Suprapubic skin (tissue), 4 donors: ENCODE results near the gene PODXL2. TPM values are rescaled to one million over a fixed set of nuclear protein-coding genes. Genes with fewer than 3 reads are reported as not detected.

Experiments
- DNase-seq, 2 donors: peaks; one replicate each; pipeline ENCODE4 v3.0.0-alpha.2; 2019; ENCODE audit warnings: low spot score in 2 of 2
- H3K27ac ChIP-seq: fragments of 200-600 bp; sonication (generic); one replicate; pipeline ENCODE4 v1.5.1; 2019
- H3K27me3 ChIP-seq: fragments of 200-600 bp; sonication (generic); one replicate; pipeline ENCODE4 v1.5.1; 2019
- H3K36me3 ChIP-seq: fragments of 200-600 bp; sonication (generic); one replicate; pipeline ENCODE4 v1.5.1; 2019
- H3K4me1 ChIP-seq: fragments of 200-600 bp; sonication (generic); one replicate; pipeline ENCODE4 v1.5.1; 2019
- H3K4me3 ChIP-seq: fragments of 200-600 bp; sonication (generic); one replicate; pipeline ENCODE4 v1.5.1; 2019; ENCODE audit warnings: mild to moderate bottlenecking
- H3K9me3 ChIP-seq: fragments of 200-600 bp; sonication (generic); one replicate; pipeline ENCODE4 v1.5.1; 2019
- EP300 ChIP-seq: sonication (generic); formaldehyde crosslinking; IDR thresholded peaks from one replicate; pipeline ENCODE4 v1.6.1; 2017; ENCODE audit warnings: antibody characterized with exemption
- POLR2A ChIP-seq, 2 donors: fragments of 450-650 bp; IDR thresholded peaks; one replicate each; pipeline ENCODE4 v1.6.1; 2017; ENCODE audit warnings: antibody characterized with exemption in 2 of 2, mild to moderate bottlenecking in 2 of 2, moderate library complexity in 2 of 2
- POLR2AphosphoS5 ChIP-seq, 3 donors: sonication (generic); formaldehyde crosslinking; IDR thresholded peaks; one replicate each; pipeline ENCODE4 v1.6.1; 2017; ENCODE audit warnings: antibody characterized with exemption in 3 of 3
- WGBS: methylation state at CpG from one replicate; pipeline ENCODE4 v1.1.5; 2018; 5-methylcytosine and 5-hydroxymethylcytosine counted together
- total RNA-seq, 4 donors: library from RNA; depleted of rRNA; stranded (reverse); fragments of >200 nt; gene quantifications; one replicate each; pipeline ENCODE4 v1.1.0, GENCODE V29; 2016
- TF ChIP-seq, protein P1 (sequence below), 2 donors: fragments of 200-600 bp in 1 of 2; fragments of 450-650 bp in 1 of 2; sonication (generic) in 1 of 2; IDR thresholded peaks; one replicate each; pipeline ENCODE4 v1.5.1; 2016 to 2019; ENCODE audit warnings: antibody characterized with exemption in 2 of 2, mild to moderate bottlenecking in 1 of 2, moderate library complexity in 1 of 2

PODXL2 gene
- total RNA-seq, 4 donors from 2014 or later = 8.0 to 15.4 (median 11.2) TPM

DNA sequence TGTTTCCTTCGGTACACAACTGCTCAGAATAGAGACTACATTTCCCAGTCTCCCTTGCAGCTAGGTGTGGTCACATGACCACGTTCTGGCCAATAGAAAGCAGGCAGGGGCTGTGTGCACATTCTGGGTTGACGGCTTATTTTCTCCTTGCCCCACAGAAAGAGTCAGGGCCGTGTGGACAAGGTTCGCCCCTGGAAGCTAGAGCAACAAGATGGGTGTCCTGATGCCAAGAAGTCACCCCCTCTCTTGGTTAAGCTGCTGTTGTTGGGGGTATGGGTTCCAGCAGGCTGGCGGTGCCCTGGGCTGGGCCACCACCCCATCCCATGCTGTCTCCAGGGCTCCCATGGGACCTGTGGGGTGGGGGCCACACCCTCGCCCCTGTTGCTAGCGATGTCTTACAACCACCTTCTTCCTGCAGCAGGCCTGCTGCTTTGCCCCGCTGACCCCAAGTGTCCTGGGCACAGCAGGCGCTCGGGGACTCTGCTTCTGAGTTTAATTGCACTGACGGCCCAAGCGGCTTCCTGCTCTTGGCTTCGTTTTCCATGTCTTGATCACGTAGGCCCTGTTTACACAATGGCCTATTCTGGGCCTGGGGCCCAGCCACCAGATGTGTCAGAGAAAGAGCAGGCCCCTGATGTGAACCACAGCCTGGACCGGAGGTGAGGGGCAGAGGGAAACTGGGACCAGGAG lies 68.7 kb downstream of the PODXL2 start:
- peak; percentile 85 to 90 for DNase-seq
- Histone ChIP-seq H3K4me3 (peak overlapping the region; percentile 22), H3K9me3 (no peaks in the 10 kb centered on the region), H3K27ac (peak overlapping the region; percentile 84), H3K4me1 (peaks cover 52% of the 10 kb centered on the region), H3K27me3 (no peaks in the 10 kb centered on the region), H3K36me3 (peaks cover 7% of the 10 kb centered on the region)
- WGBS = 39% methylated on average over 16 of the region's 16 CpGs
- TF ChIP-seq POLR2A (IDR thresholded peaks at IDR 0.05) = peak in 1 of 2 donors; percentile 1
- TF ChIP-seq EP300 = no peak
- TF ChIP-seq POLR2AphosphoS5 (IDR thresholded peaks at IDR 0.05) = peak in 1 of 3 donors; percentile 71

DNA sequence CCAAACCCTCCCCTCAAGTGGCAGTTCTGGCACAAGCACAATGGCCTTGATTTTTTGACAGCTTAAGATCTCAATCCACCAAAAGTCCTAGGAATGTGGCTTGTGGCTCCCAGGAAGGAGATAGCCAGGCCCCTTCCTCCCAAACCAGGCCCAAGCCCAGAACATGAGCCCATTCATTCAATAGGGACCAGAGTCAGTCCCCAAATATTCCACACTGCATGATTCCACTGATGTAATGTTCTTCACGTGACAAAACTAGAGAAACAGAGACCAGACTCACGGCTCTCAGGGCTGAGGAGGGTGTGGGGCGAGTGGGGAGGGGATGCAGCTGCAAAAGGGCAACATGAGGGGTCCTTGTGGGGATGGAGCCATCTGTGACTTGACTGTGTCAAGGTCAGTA lies 69.3 kb downstream of the PODXL2 start:
- no peak for DNase-seq
- Histone ChIP-seq H3K9me3 (no peaks in the 10 kb centered on the region), H3K36me3 (peaks cover 2% of the 10 kb centered on the region), H3K4me3 (no peak overlapping the region), H3K27me3 (no peaks in the 10 kb centered on the region), H3K27ac (peak overlapping the region; percentile 84), H3K4me1 (peaks cover 56% of the 10 kb centered on the region)
- no peak for TF ChIP-seq POLR2A (IDR thresholded peaks at IDR 0.05)
- TF ChIP-seq POLR2AphosphoS5 (IDR thresholded peaks at IDR 0.05) = no peak
- TF ChIP-seq, protein P1, sequence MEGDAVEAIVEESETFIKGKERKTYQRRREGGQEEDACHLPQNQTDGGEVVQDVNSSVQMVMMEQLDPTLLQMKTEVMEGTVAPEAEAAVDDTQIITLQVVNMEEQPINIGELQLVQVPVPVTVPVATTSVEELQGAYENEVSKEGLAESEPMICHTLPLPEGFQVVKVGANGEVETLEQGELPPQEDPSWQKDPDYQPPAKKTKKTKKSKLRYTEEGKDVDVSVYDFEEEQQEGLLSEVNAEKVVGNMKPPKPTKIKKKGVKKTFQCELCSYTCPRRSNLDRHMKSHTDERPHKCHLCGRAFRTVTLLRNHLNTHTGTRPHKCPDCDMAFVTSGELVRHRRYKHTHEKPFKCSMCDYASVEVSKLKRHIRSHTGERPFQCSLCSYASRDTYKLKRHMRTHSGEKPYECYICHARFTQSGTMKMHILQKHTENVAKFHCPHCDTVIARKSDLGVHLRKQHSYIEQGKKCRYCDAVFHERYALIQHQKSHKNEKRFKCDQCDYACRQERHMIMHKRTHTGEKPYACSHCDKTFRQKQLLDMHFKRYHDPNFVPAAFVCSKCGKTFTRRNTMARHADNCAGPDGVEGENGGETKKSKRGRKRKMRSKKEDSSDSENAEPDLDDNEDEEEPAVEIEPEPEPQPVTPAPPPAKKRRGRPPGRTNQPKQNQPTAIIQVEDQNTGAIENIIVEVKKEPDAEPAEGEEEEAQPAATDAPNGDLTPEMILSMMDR (IDR thresholded peaks at IDR 0.05) = no peak
- TF ChIP-seq EP300 = no peak
- 79% methylated on average over 3 of the region's 3 CpGs for WGBS

DNA sequence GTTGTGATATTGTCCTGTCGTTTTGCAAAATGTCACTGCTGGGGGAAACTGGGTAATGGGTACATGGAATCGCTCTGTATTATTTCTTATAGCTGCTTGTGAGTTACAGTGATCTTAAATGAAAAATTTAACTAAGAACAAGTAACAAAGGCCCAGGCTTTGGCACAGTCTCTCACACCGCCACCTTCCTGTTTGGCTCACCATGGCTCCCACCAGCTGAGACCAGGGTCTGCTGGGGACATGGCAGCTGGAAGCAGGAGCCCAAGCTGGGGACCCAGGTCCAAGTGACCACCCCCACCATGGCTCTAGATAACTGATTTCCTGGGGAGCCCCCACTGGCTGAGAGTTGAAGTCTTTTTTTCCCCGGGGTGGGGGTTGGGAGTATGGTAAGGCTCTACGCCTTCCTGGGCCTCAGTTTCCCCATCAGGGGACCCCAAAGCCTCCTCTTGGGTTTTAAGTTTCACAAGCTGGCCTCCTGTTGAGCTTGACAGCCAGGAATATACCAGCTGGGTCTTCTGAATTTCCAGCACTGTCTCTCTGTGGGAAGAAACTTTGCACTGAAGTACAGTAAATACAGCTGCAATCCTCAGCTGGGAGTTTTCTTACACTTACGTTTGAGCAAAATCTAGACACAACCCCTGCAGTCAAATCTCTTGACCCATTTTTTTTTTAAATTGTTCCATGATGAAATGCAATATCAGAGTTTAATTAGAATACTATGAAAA lies 69.9 kb downstream of the PODXL2 start:
- Histone ChIP-seq H3K36me3 (no peaks in the 10 kb centered on the region), H3K27ac (peak overlapping the region; percentile 84), H3K27me3 (no peaks in the 10 kb centered on the region), H3K4me1 (peaks cover 56% of the 10 kb centered on the region), H3K9me3 (no peaks in the 10 kb centered on the region), H3K4me3 (no peak overlapping the region)
- WGBS = 78% methylated on average over 5 of the region's 6 CpGs
- DNase-seq = no peak
- TF ChIP-seq, protein P1 (IDR thresholded peaks at IDR 0.05) = no peak
- TF ChIP-seq POLR2A (IDR thresholded peaks at IDR 0.05) (no peak), POLR2AphosphoS5 (IDR thresholded peaks at IDR 0.05) (no peak), EP300 (no peak)

DNA sequence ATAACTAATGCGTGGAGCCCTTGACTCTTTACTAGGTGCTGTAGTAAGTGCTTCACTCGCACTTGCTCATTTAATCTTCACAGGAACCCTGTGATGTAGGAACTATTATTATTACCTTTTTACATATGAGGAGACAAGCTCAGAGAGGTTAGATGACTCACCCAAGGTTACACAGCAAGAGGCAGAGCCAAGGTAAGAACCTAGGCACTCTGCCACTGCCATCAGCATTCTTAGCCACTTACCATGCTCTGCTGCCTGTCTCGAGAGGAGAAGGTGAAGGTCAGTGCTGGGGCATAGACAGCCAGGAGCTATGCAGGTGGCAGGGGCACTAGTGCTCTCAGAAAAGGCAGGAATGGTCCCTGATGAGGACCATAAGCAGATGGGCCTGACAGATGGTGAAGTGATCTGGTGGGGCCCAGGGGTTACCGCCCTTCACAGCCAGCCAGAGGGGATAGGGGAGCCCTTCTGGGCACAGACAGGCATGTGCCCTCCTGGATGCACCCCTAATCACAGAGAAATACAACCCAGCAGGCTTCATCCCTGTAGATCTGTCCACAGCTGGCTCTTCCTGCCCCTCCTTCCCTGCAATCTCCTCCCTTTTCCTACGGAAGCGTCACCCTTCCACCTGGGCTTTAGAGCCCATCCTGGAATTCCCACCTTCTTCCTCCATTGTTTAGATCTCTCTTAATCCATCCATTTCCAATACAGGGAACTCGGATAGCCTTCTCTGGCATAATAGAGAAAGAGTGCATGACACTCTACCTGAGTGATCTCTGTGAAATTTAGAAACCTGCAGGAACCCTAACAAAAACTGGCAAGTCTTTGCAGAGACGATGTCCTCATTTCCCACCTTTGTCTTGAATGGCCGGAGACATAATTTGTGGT lies 70.7 kb downstream of the PODXL2 start:
- WGBS = 79% methylated on average over 9 of the region's 9 CpGs
- Histone ChIP-seq H3K27ac (no peak overlapping the region), H3K4me1 (peaks cover 56% of the 10 kb centered on the region)

DNA sequence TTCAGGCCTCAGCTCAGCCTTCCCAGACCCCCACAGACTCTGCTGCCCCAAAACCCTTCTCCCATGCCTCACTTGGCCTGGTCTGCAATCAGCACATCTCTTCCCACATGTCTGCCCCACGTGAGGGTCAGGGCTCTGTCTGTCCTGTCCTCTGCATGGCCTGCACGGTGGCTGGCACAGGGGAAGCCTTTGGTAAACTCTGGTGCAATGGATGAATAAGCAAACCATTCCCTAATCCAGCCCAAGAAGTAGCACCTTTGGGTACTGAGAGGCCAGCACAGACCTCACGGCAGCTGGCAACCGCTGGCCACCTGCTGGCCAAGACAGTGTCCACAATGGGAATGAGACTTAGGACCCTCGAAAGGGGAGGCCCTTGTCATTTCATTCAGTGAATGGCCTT lies 71.4 kb downstream of the PODXL2 start:
- 75% methylated on average over 5 of the region's 5 CpGs for WGBS
- H3K27ac ChIP-seq = no peak overlapping the region
- no peak overlapping the region for H3K4me3 ChIP-seq
- TF ChIP-seq, protein P1 (IDR thresholded peaks at IDR 0.05) = no peak
- TF ChIP-seq POLR2AphosphoS5 (IDR thresholded peaks at IDR 0.05) = no peak
- H3K9me3 ChIP-seq = no peaks in the 10 kb centered on the region
- H3K27me3 ChIP-seq = no peaks in the 10 kb centered on the region
- H3K4me1 ChIP-seq = peaks cover 56% of the 10 kb centered on the region
- no peak for DNase-seq
- H3K36me3 ChIP-seq = no peaks in the 10 kb centered on the region

More for the DNA sequence above, 70.7 kb downstream of the PODXL2 start:
- Histone ChIP-seq H3K36me3 (no peaks in the 10 kb centered on the region), H3K9me3 (no peaks in the 10 kb centered on the region), H3K4me3 (no peak overlapping the region), H3K27me3 (no peaks in the 10 kb centered on the region)
- TF ChIP-seq EP300 (no peak), POLR2AphosphoS5 (IDR thresholded peaks at IDR 0.05) (no peak), POLR2A (IDR thresholded peaks at IDR 0.05) (no peak)
- TF ChIP-seq, protein P1 (IDR thresholded peaks at IDR 0.05) = no peak
- DNase-seq = no peak
